Stimulated activated CD8-positive, alpha-beta memory T cell treated with anti-CD3 and anti-CD28 coated beads, Interleukin-15, amount 100 ng/mL, for 1 hour (primary cell): Measurements from ENCODE around the gene VPS39.

ENCODE experiments used
- DNase-seq: peaks from one replicate; pipeline ENCODE4 v3.0.0-alpha.2; 2020; ENCODE audit warnings: low read depth

The VPS39 gene

GRCh38 chr15:42157981-42158765 is 49.9 kb downstream of the VPS39 start:
- DNase-seq: no peak

DNA sequence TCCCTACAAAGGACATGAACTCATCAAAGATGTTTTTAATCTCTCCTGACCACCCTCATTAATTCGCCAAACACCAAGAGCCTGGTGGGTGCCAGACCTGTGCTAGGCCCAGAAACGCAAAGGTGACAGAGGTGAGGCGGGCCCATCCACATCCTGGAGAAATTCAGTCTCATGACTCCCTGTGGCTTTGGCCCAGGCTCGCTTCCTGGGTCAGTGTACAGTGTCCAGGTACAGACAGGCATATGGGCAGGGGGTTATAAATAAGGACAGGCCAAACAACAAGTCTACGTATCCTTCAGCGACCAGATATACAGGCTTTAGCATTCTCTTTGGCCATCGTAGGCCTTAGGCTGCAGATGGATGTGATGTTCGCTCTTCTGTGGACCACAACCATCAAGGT is 50.7 kb downstream of the VPS39 start:
- no peak for DNase-seq

- DNase-seq: no peak
Measured at GRCh38 chr15:42156243-42156922, 51.7 kb downstream of the VPS39 start, which contains the start of gene PLA2G4F. Gene PLA2G4F (minus strand): TSS chr15:42156636. CDS start chr15:42156549, 87 bp downstream.

DNA sequence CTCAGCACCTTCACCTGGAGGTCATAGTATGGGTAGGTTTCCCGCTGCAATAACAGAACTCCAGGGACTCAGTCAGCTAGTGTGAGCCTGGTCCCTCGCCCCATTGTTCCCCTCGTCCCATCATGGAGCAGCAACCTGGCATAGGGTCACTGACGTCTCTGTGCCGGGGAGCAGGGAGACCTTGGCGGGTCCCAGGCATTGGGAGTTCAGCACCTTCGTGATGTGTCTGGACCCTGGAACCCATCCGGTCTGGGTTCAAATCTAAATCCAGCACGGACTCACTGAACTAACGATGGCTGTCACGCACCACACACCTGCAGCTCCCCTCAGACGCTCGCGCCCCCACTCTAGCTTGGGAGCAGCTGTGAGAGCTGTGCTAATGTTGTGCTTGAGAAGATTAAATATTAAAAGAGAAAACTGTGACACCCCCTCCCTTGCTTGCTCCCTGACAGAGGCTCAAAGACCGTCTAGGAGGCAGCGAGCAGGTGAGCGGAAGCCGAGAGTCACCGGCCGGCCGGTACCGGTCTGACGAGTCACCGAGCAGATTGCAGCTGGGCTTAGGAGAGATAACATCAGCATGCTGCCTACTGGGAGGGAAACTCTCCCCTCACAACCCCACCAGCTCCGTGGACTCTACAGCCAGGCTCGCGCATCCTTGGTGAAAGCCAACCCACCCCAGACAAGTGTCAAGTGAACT is 52.4 kb downstream of the VPS39 start:
- DNase-seq: no peak

- no peak for DNase-seq
Measured at GRCh38 chr15:42154956-42155355, 53.1 kb downstream of the VPS39 start.

DNA sequence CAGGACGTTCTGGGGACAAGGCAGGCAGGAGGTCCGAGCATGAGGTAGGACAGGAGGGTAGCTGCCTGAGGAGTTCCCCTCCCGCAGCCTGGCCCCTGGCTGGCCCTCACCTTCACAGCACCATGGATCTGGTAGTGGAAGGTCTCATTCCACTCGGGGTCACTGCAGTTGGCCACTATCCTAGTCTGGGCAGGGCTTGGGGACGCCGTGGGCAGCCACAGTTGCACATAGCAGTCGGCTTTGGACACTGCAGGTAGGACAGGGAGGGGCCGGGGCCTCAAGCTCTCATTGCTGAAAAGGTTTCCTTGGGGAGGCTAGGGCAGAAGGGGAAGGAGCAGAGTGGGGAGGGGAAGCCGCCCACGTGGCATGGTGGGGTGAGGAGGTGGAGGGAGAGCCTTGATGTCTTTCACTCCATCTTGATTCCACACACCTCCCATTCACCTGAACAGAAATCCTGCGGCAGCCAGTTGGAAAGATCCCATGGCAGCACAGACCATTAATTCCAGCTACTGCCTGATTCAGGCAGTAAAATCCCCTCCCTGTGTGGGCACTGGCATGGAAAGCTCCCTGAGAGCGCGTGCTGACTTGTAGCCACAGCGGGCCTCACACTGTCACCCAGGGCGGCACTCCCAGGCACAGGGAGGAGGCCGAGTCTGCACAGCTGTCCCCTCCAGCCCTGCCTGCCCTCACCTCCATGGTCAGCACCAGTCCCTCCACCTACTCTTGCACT is 53.7 kb downstream of the VPS39 start:
- DNase-seq: no peak

- no peak for DNase-seq
Measured at GRCh38 chr15:42153874-42154211, 54.3 kb downstream of the VPS39 start.

GRCh38 chr15:42152921-42153698 is 55.0 kb downstream of the VPS39 start:
- DNase-seq: no peak

- no peak for DNase-seq
Measured at GRCh38 chr15:42152196-42152920, 55.7 kb downstream of the VPS39 start.

DNA sequence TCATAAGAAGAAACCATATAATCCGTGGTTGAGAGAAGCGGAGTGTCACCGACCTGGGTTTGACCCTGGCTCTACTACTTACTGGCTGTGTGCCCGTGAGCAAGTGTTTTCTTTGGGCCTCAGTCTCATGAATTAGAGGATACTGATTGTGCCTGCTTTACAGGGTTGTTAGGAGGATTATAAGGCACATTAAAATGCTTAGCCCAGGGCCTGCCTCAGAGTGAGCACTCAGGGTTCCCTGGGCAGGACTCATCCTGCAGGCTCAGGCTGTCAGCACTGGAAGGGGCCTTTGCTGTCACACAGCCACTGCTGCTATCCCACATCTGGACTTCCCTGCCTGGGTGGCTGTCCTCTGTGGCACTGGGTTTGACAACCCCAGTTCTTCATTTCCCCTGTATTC is 56.4 kb downstream of the VPS39 start:
- DNase-seq: no peak

DNA sequence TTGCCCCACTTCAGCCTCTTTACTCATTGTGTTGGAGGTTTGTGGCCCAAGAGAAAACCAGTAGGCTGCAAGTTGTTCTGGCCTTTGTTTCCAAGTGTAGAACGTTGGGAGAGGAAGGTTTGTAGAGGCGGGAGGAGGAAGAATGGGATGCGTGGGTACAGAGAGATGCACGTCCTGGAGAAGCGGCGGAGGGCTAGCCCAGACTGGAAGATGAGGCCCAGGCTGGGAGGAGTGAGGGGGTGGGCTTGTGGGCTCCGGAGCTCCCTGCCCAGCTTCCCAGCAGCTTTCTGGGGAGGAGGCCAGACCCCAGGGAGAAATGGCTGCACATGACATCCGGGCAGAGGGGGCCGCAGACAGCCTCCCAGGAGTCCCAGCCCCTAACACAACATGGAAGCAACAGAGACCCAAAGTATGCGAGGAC is 57.0 kb downstream of the VPS39 start:
- DNase-seq: no peak

- DNase-seq: no peak
Measured at GRCh38 chr15:42150219-42150970, 57.7 kb downstream of the VPS39 start.

DNA sequence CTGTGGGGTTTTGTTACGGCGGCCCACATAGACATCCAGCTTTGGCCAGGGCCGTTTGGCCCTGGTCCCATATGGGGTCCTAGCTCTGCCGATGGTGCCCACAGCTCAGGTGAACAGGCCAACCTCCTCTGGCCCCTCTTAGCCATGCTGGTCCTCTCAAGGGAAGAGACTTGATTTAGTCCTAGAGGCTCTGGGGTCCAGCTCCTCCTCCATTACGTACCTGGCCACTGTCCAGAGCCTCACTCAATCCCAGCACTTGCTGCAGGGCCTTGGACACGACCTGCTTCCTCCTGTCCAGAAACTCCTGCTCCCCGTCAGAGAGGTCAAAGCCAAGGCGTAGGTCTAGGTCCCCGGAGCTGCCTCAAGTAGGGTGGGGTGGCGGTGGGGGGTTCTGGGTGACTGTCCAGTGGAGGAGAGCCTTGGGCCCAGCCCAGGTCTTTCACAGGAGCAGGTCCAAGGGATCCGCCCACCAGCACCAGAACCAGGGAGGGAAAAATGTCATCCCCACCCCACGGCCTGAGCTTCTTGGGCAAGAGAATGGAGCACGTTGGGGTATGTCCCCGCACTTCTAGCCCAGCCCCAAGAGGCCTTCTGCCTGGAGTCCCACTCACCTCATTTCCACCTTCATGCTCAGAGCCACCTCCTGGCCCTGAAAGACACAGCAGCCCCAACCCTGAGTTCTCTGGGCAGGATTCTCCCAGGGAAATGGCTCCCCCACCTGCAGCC is 58.4 kb downstream of the VPS39 start:
- no peak for DNase-seq

- no peak for DNase-seq
Measured at GRCh38 chr15:42148808-42149492, 59.2 kb downstream of the VPS39 start.

GRCh38 chr15:42147431-42147735 is 60.7 kb downstream of the VPS39 start:
- DNase-seq: no peak

DNA sequence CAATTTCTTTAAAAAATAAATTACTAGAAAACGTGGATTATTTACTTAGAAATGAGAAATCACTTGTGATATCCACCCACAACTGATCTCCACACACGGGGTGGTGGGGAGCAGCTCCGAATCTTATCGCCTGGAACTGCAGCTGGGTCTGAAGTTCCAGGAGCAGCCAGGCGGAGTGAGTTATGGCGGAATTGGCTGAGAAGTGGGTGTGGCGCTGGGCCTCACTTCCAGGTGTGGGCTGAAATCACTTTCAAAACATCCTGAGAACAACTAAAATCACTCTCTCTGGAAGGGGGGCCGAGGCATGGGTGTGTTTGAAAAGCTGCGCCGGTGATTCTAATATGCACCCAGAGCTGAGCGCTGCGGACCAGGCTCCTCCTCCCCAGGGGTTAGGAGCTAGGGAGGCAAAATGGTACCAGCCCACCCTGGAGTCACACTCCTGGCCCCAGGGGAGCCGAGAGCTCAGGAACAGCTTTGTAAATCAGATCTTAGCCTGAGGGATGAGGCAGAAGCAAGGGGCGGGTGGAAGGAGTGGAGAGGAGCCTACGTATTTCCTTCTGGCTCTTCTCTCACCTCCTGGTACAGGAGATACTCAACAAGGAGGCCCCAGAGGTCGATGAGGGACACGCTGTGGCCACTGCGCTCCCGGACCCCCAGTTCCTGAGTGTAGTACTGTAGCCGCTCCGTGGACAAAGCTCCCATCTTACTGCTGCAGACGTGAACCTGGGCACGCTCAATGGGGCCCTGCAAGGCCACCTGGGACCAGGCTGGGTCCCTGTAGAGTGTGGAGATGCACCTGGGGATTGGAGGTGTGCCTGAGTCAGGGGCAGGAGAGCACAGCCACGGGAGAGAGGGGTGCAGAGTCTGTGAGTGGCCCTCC is 61.3 kb downstream of the VPS39 start:
- DNase-seq: no peak

GRCh38 chr15:42145546-42146455 is 62.3 kb downstream of the VPS39 start:
- DNase-seq: no peak
